Testis (tissue), 2 donors: Measurements from ENCODE around the gene VPS35L.

ENCODE experiments used
- CTCF ChIP-seq, 3 experiments: fragments of 450-650 bp in 2 of 3; fragments of 200-600 bp in 1 of 3; sonication (generic) in 1 of 3; IDR thresholded peaks; one replicate each; pipeline ENCODE4 v1.5.1; 2016 to 2019; ENCODE audit warnings: antibody characterized with exemption in 3 of 3, mild to moderate bottlenecking in 2 of 3, moderate library complexity in 1 of 3
- POLR2A ChIP-seq: fragments of 450-650 bp; IDR thresholded peaks from one replicate; pipeline ENCODE4 v1.6.1; 2017; ENCODE audit warnings: antibody characterized with exemption, mild to moderate bottlenecking, moderate library complexity

DNA sequence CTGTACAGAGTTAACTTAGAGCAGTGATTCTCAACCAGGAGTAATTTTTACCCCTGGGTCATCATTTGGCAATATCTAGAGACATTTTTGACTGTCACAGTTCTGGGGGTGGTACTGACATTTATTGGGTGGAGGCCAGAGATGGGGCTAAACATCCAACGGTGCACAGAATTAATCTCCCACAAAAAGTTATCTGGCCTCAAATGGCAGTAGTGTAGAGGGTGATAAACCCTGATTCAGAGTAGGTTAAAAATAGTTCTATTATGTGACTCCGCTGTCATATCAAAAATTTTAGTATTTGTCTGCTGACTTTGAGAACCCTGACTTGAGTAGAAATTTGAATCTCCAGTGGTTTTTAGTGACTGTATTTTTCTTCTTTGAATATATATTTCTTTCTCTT lies 19.1 kb downstream of the VPS35L start:
- TF ChIP-seq CTCF (IDR thresholded peaks at IDR 0.05) = no peak
- TF ChIP-seq POLR2A = no peak
